ENCODE data around the gene ZNF892. TPM values are rescaled to one million over a fixed set of nuclear protein-coding genes. Genes with fewer than 3 reads are reported as not detected.
A peak's percentile ranks its signal among the peaks of the same experiment; 100 is the strongest.

ZNF892 gene
- total RNA-seq = 11.7 TPM

- peak; percentile 96 for DNase-seq
Observed at GRCh38 chr2:95207111-95207961, at the start of gene ZNF892. Gene ZNF892, plus strand, starts transcription at chr2:95207521. Its CDS starts 295 bp downstream, at chr2:95207816.

GRCh38 chr2:95158441-95158840 is 48.9 kb upstream of the ZNF892 start:
- DNase-seq = no peak

- DNase-seq = peak; percentile 59
Observed at GRCh38 chr2:95158891-95159619, 48.3 kb upstream of the ZNF892 start.

- DNase-seq = peak; percentile 84
Observed at GRCh38 chr2:95159690-95160449, 47.5 kb upstream of the ZNF892 start, which contains the start of gene ZNF514. Gene ZNF514, minus strand, starts transcription at chr2:95159848. Its CDS starts 6,595 bp downstream, at chr2:95153253.

- no peak for DNase-seq
Observed at GRCh38 chr2:95165030-95165370, 42.3 kb upstream of the ZNF892 start.

GRCh38 chr2:95165371-95166064 is 41.8 kb upstream of the ZNF892 start, which contains the start of gene ZNF2:
Gene ZNF2, plus strand, starts transcription at chr2:95165809. Its CDS starts 10,418 bp downstream, at chr2:95176227.
- DNase-seq = peak; percentile 100

GRCh38 chr2:95166065-95166763 is 41.1 kb upstream of the ZNF892 start:
- DNase-seq = no peak

GRCh38 chr2:95171902-95172301 is 35.4 kb upstream of the ZNF892 start:
- DNase-seq = no peak

- DNase-seq = no peak
Observed at GRCh38 chr2:95174031-95174542, 33.2 kb upstream of the ZNF892 start.

- no peak for DNase-seq
Observed at GRCh38 chr2:95179451-95179850, 27.9 kb upstream of the ZNF892 start.

- DNase-seq = no peak
Observed at GRCh38 chr2:95181774-95182173, 25.5 kb upstream of the ZNF892 start.

GRCh38 chr2:95185197-95185596 is 22.1 kb upstream of the ZNF892 start:
- DNase-seq = no peak

GRCh38 chr2:95185973-95186372 is 21.3 kb upstream of the ZNF892 start:
- DNase-seq = no peak

- DNase-seq = peak; percentile 56
Observed at GRCh38 chr2:95192956-95193355, 14.4 kb upstream of the ZNF892 start.

- no peak for DNase-seq
Observed at GRCh38 chr2:95203911-95204310, 3.4 kb upstream of the ZNF892 start.

GRCh38 chr2:95204396-95204795 is 2.9 kb upstream of the ZNF892 start:
- no peak for DNase-seq

- no peak for DNase-seq
Observed at GRCh38 chr2:95206096-95206495, 1.2 kb upstream of the ZNF892 start.

GRCh38 chr2:95208106-95208505 is 785 bp downstream of the ZNF892 start:
- no peak for DNase-seq

- no peak for DNase-seq
Observed at GRCh38 chr2:95215018-95215612, 7.8 kb downstream of the ZNF892 start.

- DNase-seq = no peak
Observed at GRCh38 chr2:95220449-95220848, 13.1 kb downstream of the ZNF892 start.

GRCh38 chr2:95225658-95226057 is 18.3 kb downstream of the ZNF892 start:
- DNase-seq = no peak
